ENCODE results near the gene TUBB2B.
"Not testable (repeated sequence)": the region's sequence is repeated elsewhere in the genome, so short reads cannot be mapped to it uniquely, and the experiment has no call there.

Gene TUBB2B

GRCh38 chr6:3181105-3181504, 46.3 kb downstream of the TUBB2B start:
- Histone ChIP-seq H3K36me3 (ENCODE audit: control insufficient read depth, insufficient read depth, low read length) (no peaks in the 10 kb centered on the region), H3K4me1 (ENCODE audit: control insufficient read depth, insufficient read depth, low read length, poor library complexity, severe bottlenecking) (peaks cover 6% of the 10 kb centered on the region), H3K27ac (ENCODE audit: low read depth, low read length, severe bottlenecking) (no peak overlapping the region), H3K4me3 (ENCODE audit: extremely low read depth, insufficient read depth, low read length, poor library complexity, severe bottlenecking) (no peak overlapping the region), H3K9me3 (ENCODE audit: control insufficient read depth, low read length) (no peaks in the 10 kb centered on the region)
- 94% methylated on average over 2 of the region's 2 CpGs; no CpG with 5 or more reads in 1 of the 2 experiments for WGBS, 2 experiments (ENCODE audit: insufficient coverage in 2 of 2)

- not testable (repeated sequence) for H3K36me3 ChIP-seq (ENCODE audit: control insufficient read depth, insufficient read depth, low read length); H3K27ac ChIP-seq (ENCODE audit: low read depth, low read length, severe bottlenecking); H3K9me3 ChIP-seq (ENCODE audit: control insufficient read depth, low read length); H3K4me1 ChIP-seq (ENCODE audit: control insufficient read depth, insufficient read depth, low read length, poor library complexity, severe bottlenecking)
- WGBS, 2 experiments (ENCODE audit: insufficient coverage in 2 of 2) = no CpG with 5 or more reads among the region's 8 CpGs
- peak overlapping the region; percentile 21 for H3K4me3 ChIP-seq (ENCODE audit: extremely low read depth, insufficient read depth, low read length, poor library complexity, severe bottlenecking)
Observed at GRCh38 chr6:3179945-3180344, 47.5 kb downstream of the TUBB2B start.

- 94 to 96% methylated on average over 5 of the region's 8 CpGs for WGBS, 2 experiments (ENCODE audit: insufficient coverage in 2 of 2)
Observed at GRCh38 chr6:3178666-3179065, 48.8 kb downstream of the TUBB2B start.

GRCh38 chr6:3176562-3177355, 50.7 kb downstream of the TUBB2B start:
- 83 to 98% methylated on average over 5 to 12 of the region's 22 CpGs for WGBS, 2 experiments (ENCODE audit: insufficient coverage in 2 of 2)
- no peak overlapping the region for H3K4me3 ChIP-seq (ENCODE audit: extremely low read depth, insufficient read depth, low read length, poor library complexity, severe bottlenecking)
- H3K4me1 ChIP-seq (ENCODE audit: control insufficient read depth, insufficient read depth, low read length, poor library complexity, severe bottlenecking) = peaks cover 7% of the 10 kb centered on the region

More at GRCh38 chr6:3178666-3179065, 48.8 kb downstream of the TUBB2B start:
- H3K4me1 ChIP-seq (ENCODE audit: control insufficient read depth, insufficient read depth, low read length, poor library complexity, severe bottlenecking); H3K27ac ChIP-seq (ENCODE audit: low read depth, low read length, severe bottlenecking); H3K9me3 ChIP-seq (ENCODE audit: control insufficient read depth, low read length); H3K36me3 ChIP-seq (ENCODE audit: control insufficient read depth, insufficient read depth, low read length); H3K4me3 ChIP-seq (ENCODE audit: extremely low read depth, insufficient read depth, low read length, poor library complexity, severe bottlenecking): not testable (repeated sequence)

GRCh38 chr6:3175715-3176402, 51.6 kb downstream of the TUBB2B start:
- WGBS, 2 experiments (ENCODE audit: insufficient coverage in 2 of 2) = 85 to 90% methylated on average over 9 to 11 of the region's 11 CpGs
- H3K36me3 ChIP-seq (ENCODE audit: control insufficient read depth, insufficient read depth, low read length) = no peaks in the 10 kb centered on the region
- H3K4me1 ChIP-seq (ENCODE audit: control insufficient read depth, insufficient read depth, low read length, poor library complexity, severe bottlenecking) = peaks cover 7% of the 10 kb centered on the region
- no peak overlapping the region for H3K4me3 ChIP-seq (ENCODE audit: extremely low read depth, insufficient read depth, low read length, poor library complexity, severe bottlenecking)
- H3K9me3 ChIP-seq (ENCODE audit: control insufficient read depth, low read length) = peaks cover 3% of the 10 kb centered on the region
- H3K27ac ChIP-seq (ENCODE audit: low read depth, low read length, severe bottlenecking) = no peak overlapping the region

More at GRCh38 chr6:3176562-3177355, 50.7 kb downstream of the TUBB2B start:
- H3K27ac ChIP-seq (ENCODE audit: low read depth, low read length, severe bottlenecking) = peak overlapping the region; percentile 43
- peaks cover 3% of the 10 kb centered on the region for H3K9me3 ChIP-seq (ENCODE audit: control insufficient read depth, low read length)
- H3K36me3 ChIP-seq (ENCODE audit: control insufficient read depth, insufficient read depth, low read length) = no peaks in the 10 kb centered on the region
